Ishikawa (cell line): ENCODE data around the gene FHIT.

ENCODE experiments used
- CEBPB ChIP-seq: IDR thresholded peaks from 2 replicates; pipeline ENCODE4 v1.6.1; 2012
- CREB1 ChIP-seq: IDR thresholded peaks from 2 replicates; pipeline ENCODE4 v1.6.1; 2012; ENCODE audit warnings: low read depth
- EGR1 ChIP-seq: IDR thresholded peaks from 2 replicates; pipeline ENCODE4 v1.6.1; 2012
- EP300 ChIP-seq: IDR thresholded peaks from 2 replicates; pipeline ENCODE4 v1.6.1; 2012; ENCODE audit warnings: borderline replicate concordance
- FOXM1 ChIP-seq: IDR thresholded peaks from 2 replicates; pipeline ENCODE4 v1.6.1; 2012; ENCODE audit warnings: low read depth, borderline replicate concordance
- NFIC ChIP-seq: IDR thresholded peaks from 2 replicates; pipeline ENCODE4 v1.6.1; 2012
- RAD21 ChIP-seq: IDR thresholded peaks from 2 replicates; pipeline ENCODE4 v1.6.1; 2012; ENCODE audit warnings: low read depth
- TAF1 ChIP-seq: IDR thresholded peaks from 2 replicates; pipeline ENCODE4 v1.6.1; 2012; ENCODE audit warnings: low read depth, mild to moderate bottlenecking
- TCF12 ChIP-seq: IDR thresholded peaks from 2 replicates; pipeline ENCODE4 v1.6.1; 2012; ENCODE audit warnings: low read depth
- TEAD4 ChIP-seq: IDR thresholded peaks from 2 replicates; pipeline ENCODE4 v1.6.1; 2012
- YY1 ChIP-seq: IDR thresholded peaks from 2 replicates; pipeline ENCODE4 v1.6.1; 2012; ENCODE audit warnings: low read depth
- ZBTB7A ChIP-seq: IDR thresholded peaks from 2 replicates; pipeline ENCODE4 v1.6.1; 2012; ENCODE audit warnings: low read depth
- TF ChIP-seq, protein P1 (sequence below): IDR thresholded peaks from 2 replicates; pipeline ENCODE4 v1.6.1; 2012; ENCODE audit warnings: low read depth, mild to moderate bottlenecking
- TF ChIP-seq, protein P2 (sequence below): IDR thresholded peaks from 2 replicates; pipeline ENCODE4 v1.6.1; 2012
- TF ChIP-seq, protein P3 (sequence below): IDR thresholded peaks from 2 replicates; pipeline ENCODE4 v1.6.1; 2012

Gene FHIT

DNA sequence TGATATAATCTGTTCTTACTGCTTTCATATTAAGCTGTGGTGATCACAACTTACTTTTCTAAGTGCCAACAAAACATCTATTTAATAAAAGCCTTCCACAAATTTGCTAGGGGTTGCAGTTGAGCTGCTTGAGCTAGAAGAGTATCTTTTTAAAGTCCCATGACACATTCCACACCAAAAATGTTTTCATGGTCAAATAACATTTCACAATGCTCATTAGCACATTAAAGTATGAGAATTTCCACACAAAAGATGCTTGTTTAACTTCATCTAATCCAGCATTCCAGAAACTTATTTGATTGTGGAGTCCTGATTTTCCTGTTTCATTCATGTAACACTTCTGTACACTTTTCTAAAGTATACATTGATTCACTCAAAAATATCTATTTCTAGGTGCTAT, 1325.3 kb downstream of the FHIT start:
- TF ChIP-seq ZBTB7A (no peak), FOXM1 (no peak)
- TF ChIP-seq, protein P1, sequence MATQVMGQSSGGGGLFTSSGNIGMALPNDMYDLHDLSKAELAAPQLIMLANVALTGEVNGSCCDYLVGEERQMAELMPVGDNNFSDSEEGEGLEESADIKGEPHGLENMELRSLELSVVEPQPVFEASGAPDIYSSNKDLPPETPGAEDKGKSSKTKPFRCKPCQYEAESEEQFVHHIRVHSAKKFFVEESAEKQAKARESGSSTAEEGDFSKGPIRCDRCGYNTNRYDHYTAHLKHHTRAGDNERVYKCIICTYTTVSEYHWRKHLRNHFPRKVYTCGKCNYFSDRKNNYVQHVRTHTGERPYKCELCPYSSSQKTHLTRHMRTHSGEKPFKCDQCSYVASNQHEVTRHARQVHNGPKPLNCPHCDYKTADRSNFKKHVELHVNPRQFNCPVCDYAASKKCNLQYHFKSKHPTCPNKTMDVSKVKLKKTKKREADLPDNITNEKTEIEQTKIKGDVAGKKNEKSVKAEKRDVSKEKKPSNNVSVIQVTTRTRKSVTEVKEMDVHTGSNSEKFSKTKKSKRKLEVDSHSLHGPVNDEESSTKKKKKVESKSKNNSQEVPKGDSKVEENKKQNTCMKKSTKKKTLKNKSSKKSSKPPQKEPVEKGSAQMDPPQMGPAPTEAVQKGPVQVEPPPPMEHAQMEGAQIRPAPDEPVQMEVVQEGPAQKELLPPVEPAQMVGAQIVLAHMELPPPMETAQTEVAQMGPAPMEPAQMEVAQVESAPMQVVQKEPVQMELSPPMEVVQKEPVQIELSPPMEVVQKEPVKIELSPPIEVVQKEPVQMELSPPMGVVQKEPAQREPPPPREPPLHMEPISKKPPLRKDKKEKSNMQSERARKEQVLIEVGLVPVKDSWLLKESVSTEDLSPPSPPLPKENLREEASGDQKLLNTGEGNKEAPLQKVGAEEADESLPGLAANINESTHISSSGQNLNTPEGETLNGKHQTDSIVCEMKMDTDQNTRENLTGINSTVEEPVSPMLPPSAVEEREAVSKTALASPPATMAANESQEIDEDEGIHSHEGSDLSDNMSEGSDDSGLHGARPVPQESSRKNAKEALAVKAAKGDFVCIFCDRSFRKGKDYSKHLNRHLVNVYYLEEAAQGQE = no peak
- TF ChIP-seq, protein P2, sequence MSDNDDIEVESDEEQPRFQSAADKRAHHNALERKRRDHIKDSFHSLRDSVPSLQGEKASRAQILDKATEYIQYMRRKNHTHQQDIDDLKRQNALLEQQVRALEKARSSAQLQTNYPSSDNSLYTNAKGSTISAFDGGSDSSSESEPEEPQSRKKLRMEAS = no peak

DNA sequence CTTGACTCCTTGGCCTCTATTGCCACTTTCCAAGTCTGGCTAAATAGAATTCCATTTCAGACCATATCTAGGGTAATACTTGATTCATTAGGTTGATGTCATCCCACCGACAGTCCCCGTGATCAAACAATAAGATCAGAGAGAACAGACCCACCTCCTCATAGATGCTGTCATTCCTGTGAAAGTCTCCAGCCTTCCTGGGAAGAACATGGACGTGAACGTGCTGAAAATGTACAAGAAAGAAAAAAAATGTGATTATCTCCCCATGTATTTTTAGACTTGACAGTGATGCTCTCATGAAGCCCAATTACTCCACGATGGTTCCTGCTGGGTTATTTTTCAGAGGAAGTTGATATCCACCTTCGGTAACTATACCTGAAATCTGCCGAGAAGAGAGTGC, 1329.1 kb downstream of the FHIT start:
- TF ChIP-seq FOXM1 (no peak), EGR1 (no peak), TCF12 (no peak), YY1 (no peak), TAF1 (no peak), EP300 (no peak), CEBPB (no peak), RAD21 (no peak), ZBTB7A (no peak)
- TF ChIP-seq, protein P1 = no peak

DNA sequence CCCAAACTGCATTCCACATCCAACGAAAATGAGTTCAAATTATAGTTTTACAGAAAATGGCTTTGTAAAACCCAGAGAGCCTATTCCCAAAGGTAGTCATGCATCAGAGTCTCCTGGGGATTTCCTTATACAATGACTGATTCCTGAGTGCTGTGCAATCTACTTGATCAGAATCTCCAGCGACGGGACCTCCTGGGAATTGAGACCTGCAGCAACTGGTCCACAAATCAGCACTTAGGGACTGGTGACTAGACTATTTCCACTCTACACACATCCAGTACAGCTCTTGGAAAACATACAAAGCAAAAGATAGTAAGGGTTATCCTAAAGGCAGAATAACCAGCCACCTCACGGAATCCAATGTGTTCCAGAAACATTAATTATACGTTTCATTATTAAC, 1330.4 kb downstream of the FHIT start:
- TF ChIP-seq CREB1 = no peak
- TF ChIP-seq TAF1 = no peak
- TF ChIP-seq TCF12 = no peak
- no peak for TF ChIP-seq CEBPB
- TF ChIP-seq, protein P2 = no peak
- no peak for TF ChIP-seq YY1
- no peak for TF ChIP-seq RAD21
- no peak for TF ChIP-seq EGR1
- no peak for TF ChIP-seq TEAD4

DNA sequence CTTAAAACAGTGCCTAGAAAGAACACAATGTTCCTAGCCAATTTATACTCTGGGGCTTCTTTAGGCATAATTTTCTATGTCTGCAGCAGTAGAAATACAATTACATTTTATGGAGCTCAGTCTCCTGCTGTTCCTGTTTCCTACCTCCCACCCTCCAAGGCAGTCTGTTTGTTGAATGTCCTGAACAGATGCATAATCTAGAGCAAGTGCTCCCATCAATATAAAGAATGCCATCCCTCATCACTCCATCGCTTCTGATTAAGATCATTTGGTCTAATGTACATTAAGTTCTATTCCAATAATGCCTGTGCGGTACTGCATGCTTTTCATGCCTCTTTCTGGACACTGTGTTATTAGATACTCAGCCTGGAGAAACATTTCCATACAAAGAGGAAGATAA, 1331.7 kb downstream of the FHIT start:
- TF ChIP-seq NFIC (no peak), TCF12 (no peak)

DNA sequence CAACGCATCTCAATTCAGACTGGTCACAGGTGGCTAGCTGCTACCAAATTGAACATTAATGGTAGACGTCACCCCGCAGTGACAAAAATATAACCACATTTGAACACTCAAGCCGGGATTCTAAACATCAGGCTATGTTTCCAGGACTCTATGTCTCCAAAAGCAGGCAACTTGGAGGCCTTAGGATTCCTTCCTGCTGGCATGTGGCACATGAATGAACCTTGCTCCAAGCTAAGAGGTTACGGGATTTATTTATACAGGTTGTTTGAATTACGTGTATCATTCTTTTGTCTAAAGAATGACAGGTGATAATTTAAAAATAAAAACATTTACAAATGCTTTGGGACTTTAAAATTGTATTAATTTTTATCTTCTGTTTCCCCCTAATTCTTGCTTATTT, 1337.0 kb downstream of the FHIT start:
- TF ChIP-seq, protein P2 = no peak
- TF ChIP-seq, protein P3, sequence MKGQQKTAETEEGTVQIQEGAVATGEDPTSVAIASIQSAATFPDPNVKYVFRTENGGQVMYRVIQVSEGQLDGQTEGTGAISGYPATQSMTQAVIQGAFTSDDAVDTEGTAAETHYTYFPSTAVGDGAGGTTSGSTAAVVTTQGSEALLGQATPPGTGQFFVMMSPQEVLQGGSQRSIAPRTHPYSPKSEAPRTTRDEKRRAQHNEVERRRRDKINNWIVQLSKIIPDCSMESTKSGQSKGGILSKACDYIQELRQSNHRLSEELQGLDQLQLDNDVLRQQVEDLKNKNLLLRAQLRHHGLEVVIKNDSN = no peak

DNA sequence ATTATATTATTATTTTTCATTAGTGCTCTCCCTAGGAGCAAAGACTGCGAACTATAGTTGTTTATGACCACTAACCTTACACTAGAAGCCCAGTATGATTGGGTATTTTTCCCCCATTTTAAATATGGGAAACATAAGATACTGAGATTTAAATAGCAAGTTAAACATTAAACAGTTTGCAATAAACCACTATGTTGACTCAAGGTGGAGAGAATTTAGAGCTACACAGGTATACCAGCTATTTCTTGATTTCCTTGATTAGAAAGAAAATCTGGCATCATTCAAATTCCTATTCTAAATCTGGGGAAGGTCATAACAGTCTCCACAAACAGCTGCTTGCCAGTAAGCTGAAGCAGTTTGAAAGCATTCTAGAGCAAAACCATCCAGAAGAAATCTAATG, 1337.6 kb downstream of the FHIT start:
- TF ChIP-seq, protein P1 = no peak
- TF ChIP-seq CEBPB (no peak), EP300 (no peak), YY1 (no peak), EGR1 (no peak), TEAD4 (no peak), TAF1 (no peak), ZBTB7A (no peak), CREB1 (no peak), NFIC (no peak)
- TF ChIP-seq, protein P3 = no peak
